Astrocyte (in vitro differentiated cells and primary cell): ENCODE data around the gene CPNE5.

Experiments
- CTCF ChIP-seq: IDR thresholded peaks from 2 replicates; pipeline ENCODE4 v1.5.1; 2011; ENCODE audit warnings: low read depth, mild to moderate bottlenecking, inconsistent platforms, low read length, moderate library complexity; ENCODE audit not compliant: insufficient read depth
- EZH2 ChIP-seq: IDR thresholded peaks from 2 replicates; pipeline ENCODE4 v1.6.1; 2012; ENCODE audit warnings: mild to moderate bottlenecking, low read length, inconsistent platforms; ENCODE audit not compliant: insufficient read depth

- TF ChIP-seq EZH2, result no peak
- no peak for TF ChIP-seq CTCF
These were observed 1.6 kb downstream of the CPNE5 start for GRCh38 chr6:36837686-36838085.
